Measurements from ENCODE around the gene MPO. TPM values are rescaled to one million over a fixed set of nuclear protein-coding genes. Genes with fewer than 3 reads are reported as not detected.

Gene MPO
- total RNA-seq, 4 donors from 2014 or later = not detected

DNA sequence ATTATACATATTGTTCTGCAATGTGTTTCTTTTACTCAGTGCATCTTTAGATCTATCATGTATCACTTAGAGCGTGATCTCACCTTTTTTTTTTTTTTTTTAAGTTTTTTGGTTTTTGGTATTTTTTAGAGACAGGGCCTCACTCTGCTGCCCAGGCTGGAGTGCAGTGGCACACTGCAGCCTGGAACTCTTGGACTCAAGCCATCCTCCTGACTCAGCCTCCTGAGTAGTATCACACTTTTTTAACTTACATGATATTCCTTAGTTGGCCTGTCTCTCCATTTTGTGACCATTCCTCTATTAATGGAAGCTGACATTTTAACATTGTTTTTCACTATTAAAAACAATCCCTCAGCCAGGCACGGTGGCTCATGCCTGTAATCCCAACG lies 4.7 kb upstream of the MPO start:
- 93 to 94% methylated on average over 3 of the region's 3 CpGs for WGBS, 2 donors
- no peak for DNase-seq (ENCODE audit: low spot score in 2 of 2)
- Histone ChIP-seq H3K27me3 (peaks cover 0 to 35% of the 10 kb centered on the region in 2 donors), H3K4me1 (no peaks in the 10 kb centered on the region), H3K36me3 (no peaks in the 10 kb centered on the region), H3K27ac (no peak overlapping the region), H3K4me3 (no peak overlapping the region), H3K9me3 (no peaks in the 10 kb centered on the region)
- TF ChIP-seq POLR2A (IDR thresholded peaks at IDR 0.05) (no peak), EP300 (IDR thresholded peaks at IDR 0.05) (no peak)
- TF ChIP-seq, protein P1, sequence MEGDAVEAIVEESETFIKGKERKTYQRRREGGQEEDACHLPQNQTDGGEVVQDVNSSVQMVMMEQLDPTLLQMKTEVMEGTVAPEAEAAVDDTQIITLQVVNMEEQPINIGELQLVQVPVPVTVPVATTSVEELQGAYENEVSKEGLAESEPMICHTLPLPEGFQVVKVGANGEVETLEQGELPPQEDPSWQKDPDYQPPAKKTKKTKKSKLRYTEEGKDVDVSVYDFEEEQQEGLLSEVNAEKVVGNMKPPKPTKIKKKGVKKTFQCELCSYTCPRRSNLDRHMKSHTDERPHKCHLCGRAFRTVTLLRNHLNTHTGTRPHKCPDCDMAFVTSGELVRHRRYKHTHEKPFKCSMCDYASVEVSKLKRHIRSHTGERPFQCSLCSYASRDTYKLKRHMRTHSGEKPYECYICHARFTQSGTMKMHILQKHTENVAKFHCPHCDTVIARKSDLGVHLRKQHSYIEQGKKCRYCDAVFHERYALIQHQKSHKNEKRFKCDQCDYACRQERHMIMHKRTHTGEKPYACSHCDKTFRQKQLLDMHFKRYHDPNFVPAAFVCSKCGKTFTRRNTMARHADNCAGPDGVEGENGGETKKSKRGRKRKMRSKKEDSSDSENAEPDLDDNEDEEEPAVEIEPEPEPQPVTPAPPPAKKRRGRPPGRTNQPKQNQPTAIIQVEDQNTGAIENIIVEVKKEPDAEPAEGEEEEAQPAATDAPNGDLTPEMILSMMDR (IDR thresholded peaks at IDR 0.05) = no peak

DNA sequence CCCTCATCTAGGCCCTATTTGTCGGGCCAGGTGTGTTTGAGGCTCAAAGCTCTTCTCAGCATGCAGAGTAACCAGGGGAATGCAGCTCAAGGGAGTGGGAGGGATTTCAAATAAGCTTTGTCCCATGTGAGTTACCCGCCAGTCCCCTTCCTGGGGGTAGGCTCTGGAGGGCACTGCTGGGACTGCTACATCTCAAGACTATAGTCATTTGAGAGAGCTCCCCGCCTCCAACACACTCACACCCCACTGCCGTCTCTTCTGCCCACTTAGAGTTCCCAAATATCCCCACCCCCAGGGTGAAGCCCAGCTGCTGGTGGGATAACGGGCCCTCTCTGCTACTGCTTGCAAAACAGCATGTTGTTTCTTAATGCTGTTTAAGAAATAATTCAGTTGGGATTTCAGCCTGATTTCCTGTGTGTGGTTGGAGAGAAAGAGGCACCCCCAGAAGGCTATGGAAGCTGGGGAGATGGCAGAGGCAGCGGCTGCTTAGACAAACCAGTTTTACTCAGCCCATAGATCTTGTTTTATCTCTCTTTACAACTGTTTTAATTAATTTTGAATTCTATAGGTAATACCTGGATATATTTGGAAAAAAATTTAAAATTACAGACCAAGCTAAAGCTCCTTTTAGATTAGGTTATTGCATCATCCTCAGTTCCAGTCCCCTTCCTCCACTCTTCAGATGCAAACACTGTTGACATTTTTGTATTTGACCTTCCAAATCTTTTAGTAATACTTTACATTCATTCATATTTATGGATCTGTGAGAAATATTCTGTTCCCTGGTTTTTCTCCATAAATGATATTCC lies 4.1 kb upstream of the MPO start:
- peaks cover 0 to 40% of the 10 kb centered on the region in 2 donors for H3K27me3 ChIP-seq
- no peak overlapping the region for H3K4me3 ChIP-seq
- no peaks in the 10 kb centered on the region for H3K4me1 ChIP-seq
- no peak overlapping the region for H3K27ac ChIP-seq
- peak in 1 of 2 donors; percentile 1 for DNase-seq (ENCODE audit: low spot score in 2 of 2)
- TF ChIP-seq, protein P1 (IDR thresholded peaks at IDR 0.05) = no peak
- no peak for TF ChIP-seq EP300 (IDR thresholded peaks at IDR 0.05)
- no peaks in the 10 kb centered on the region for H3K9me3 ChIP-seq
- H3K36me3 ChIP-seq = no peaks in the 10 kb centered on the region
- 39 to 43% methylated on average over 6 of the region's 6 CpGs for WGBS, 2 donors

DNA sequence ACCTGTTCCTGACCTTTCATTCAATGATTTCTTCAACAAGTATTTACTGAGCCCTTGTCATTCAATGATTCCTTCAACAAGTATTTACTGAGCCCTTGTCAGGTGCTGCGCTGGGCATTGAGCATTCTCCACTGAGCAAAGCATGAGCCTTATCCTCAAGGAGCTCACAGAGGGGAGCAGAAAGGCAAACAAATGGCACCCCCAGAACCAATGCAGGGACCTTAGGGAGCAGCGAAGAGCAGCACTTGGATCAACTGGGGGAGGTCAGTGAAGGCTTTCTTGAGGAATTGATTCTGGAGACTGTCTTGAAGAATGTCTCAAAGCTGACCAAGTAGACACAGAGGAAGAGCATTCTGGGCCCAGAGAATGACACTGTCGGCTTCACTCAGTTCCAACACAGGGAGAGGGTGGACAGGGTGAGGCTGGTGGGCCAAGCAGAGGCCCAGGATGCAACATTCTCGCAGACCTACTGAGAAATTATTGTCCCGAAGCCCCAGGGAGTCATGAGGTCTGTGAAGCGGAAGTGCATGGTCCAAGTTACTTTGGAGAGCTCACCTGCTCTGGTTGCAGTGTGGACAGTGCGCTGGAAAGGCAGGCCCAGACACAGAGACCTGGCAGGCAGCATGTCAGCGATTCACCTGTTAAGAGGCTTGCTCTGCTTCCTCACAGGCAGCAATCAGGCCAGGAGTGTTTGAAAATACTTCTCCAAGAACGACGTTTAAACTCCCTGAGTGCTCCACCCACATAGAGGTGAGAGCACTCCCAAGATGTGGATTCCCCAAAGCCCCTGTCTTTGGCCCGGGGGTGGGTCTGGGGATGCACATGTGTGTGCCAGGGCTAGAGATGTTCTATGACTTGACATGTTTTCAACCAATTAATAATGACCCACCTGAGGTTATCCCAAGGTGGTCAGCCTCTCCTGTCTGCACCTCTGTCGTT lies 3.2 kb upstream of the MPO start:
- Histone ChIP-seq H3K9me3 (no peaks in the 10 kb centered on the region), H3K27me3 (peaks cover 0 to 40% of the 10 kb centered on the region in 2 donors), H3K4me1 (peaks cover 0 to 7% (median 0%) of the 10 kb centered on the region in 4 donors), H3K4me3 (no peak overlapping the region), H3K27ac (no peak overlapping the region), H3K36me3 (no peaks in the 10 kb centered on the region)
- 65 to 71% methylated on average over 11 to 12 of the region's 12 CpGs for WGBS, 2 donors
- TF ChIP-seq EP300 (IDR thresholded peaks at IDR 0.05) (no peak), POLR2A (IDR thresholded peaks at IDR 0.05) (no peak)
- TF ChIP-seq, protein P1 (IDR thresholded peaks at IDR 0.05) = no peak
- DNase-seq (ENCODE audit: low spot score in 2 of 2) = peak in 1 of 2 donors; percentile 1

DNA sequence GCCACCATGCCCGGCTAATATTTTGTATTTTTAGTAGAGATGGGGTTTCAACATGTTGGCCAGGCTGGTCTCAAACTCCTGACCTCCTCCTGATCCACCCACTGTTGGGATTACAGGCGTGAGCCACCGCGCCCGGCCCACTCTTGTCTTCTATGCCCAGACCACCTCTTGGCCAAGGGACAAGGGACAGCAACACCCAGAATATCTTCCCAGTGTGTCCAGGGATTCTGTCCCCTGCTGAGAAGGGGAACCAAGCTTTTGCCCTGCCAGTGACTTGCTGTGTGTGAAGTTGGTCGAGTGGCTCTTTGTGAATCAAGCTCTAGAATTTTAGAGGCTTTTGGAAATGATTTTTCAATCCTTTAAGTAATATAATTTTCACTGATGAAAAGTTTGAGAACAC lies 1.7 kb upstream of the MPO start:
- H3K27me3 ChIP-seq = peaks cover 0 to 37% of the 10 kb centered on the region in 2 donors
- no peaks in the 10 kb centered on the region for H3K36me3 ChIP-seq
- H3K4me1 ChIP-seq = peaks cover 0 to 12% (median 0%) of the 10 kb centered on the region in 4 donors
- H3K27ac ChIP-seq = no peak overlapping the region
- H3K9me3 ChIP-seq = no peaks in the 10 kb centered on the region
- no peak overlapping the region for H3K4me3 ChIP-seq
- TF ChIP-seq, protein P1 (IDR thresholded peaks at IDR 0.05) = no peak
- TF ChIP-seq POLR2A (IDR thresholded peaks at IDR 0.05) (no peak), EP300 (IDR thresholded peaks at IDR 0.05) (no peak)
- no peak for DNase-seq (ENCODE audit: low spot score in 2 of 2)
- 82 to 87% methylated on average over 6 of the region's 6 CpGs for WGBS, 2 donors

Measured in tibial nerve (tissue), 4 donors.